LNCAP (cell line): ENCODE data around the gene ALDH16A1.

Experiments used
- TF ChIP-seq, protein P1 (sequence below): fragments of 450-650 bp; IDR thresholded peaks from 2 replicates; pipeline ENCODE4 v1.5.1; 2017; ENCODE audit warnings: mild to moderate bottlenecking

The ALDH16A1 gene

DNA sequence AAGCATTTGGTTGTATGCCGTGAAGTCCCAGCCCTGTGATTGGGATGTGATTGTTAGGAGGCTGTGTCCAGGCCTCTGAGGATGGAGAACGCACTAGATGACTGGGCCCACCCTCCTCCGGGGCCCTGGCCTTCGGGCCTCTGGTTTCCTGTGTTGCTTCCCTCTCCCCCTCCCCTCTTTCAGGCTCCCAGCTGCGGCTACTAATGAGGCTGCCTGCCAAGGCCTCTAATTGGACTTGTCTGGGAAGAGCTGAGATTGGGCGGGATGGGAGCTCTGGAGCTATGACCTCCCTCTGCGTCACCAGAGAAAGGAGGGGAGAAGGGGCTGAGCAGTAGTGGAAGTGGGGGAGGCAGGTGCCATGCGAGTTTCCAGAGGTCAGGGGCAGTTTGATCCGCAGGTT, 39.7 kb upstream of the ALDH16A1 start:
- TF ChIP-seq, protein P1, sequence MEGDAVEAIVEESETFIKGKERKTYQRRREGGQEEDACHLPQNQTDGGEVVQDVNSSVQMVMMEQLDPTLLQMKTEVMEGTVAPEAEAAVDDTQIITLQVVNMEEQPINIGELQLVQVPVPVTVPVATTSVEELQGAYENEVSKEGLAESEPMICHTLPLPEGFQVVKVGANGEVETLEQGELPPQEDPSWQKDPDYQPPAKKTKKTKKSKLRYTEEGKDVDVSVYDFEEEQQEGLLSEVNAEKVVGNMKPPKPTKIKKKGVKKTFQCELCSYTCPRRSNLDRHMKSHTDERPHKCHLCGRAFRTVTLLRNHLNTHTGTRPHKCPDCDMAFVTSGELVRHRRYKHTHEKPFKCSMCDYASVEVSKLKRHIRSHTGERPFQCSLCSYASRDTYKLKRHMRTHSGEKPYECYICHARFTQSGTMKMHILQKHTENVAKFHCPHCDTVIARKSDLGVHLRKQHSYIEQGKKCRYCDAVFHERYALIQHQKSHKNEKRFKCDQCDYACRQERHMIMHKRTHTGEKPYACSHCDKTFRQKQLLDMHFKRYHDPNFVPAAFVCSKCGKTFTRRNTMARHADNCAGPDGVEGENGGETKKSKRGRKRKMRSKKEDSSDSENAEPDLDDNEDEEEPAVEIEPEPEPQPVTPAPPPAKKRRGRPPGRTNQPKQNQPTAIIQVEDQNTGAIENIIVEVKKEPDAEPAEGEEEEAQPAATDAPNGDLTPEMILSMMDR: no peak

DNA sequence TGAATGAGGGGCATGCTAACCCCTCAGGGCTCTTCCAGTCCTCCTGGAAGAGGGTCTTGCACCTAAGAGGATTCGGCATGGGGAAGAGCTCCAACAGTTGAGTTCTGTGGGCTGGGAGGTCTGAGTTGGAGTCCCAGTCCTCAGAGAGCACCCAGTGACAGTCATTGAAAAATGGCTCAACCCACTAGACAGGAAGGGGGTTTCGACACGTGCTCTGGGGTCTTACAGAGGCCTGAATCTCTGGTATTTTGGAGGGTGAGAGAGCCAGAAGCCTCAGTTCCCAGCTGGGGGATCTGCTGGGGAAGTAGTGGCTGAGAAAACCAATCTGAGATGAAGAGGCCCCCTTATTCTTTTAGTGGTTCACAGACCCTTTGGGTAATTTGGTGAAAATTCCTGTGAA, 38.8 kb upstream of the ALDH16A1 start:
- TF ChIP-seq, protein P1: no peak

DNA sequence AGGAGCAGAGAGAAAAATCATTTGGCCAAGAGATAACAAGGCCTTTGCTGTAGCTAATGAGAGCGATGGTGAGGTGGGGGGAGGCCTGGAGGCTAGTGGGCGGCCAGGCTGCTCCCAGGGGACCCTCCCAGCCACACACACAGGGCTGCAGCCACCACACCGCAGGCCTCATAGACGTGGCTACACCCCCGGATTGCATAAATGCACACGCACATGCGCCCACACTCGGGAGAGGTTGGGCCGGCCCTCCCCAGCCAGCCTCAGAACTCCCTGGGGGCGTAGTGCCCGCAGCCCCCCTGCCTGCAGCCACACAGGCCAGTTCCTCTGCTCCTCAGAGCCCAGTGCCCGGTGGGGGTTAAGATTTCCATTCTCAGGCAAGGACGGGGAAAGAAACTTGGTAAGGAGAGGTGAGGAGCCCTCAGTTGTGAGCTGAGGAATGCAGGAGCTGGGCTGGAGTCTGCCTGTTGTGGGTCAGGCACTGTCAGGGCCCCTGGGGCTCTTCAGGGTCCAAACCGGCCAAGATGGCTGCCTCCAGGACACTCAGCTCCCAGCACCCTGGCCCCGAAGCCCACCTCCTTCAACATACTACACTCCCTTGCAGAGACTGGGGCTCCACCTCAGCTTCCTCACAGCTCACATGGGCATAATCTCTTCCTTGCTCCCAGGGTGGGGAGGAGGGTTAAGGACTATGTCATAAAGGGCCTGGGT, 37.8 kb upstream of the ALDH16A1 start:
- TF ChIP-seq, protein P1: no peak

DNA sequence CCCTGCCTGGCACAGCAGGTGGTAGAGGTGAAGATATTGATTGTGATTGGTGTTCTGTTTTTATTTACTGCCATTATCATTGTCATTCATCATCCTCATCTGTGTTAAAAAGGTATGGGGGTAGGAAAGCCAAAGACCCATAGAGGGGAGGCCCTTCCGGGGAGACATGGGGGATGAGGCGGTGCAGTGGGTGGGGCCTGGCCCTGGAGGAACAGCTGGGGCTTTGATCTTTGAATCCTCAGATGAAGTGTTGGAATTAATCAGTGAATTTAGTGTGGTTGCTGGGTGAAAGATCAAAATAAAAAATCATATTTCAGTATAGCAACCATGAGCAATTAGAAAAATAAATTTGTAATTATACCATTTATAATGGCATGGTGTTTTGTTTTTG, 37.2 kb upstream of the ALDH16A1 start:
- TF ChIP-seq, protein P1: no peak

DNA sequence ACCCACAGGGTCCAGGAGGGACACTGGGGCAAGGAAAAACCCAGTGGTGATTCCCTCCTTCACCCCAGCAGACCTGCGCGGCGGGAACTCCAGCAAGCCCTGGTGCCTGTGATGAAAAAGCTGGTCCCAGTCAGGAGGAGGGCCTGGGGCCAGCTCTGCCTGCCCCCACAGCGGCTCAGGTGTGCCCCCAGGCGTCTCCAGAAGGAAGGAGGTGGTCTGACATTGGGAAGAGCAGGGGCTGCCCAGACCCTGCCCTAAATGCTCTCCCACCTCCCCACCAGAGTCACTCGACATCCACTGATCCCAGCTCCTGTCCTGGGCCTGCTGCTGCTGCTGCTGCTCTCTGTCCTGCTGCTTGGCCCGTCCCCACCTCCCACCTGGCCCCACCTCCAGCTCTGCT, 35.9 kb upstream of the ALDH16A1 start:
- TF ChIP-seq, protein P1: no peak

DNA sequence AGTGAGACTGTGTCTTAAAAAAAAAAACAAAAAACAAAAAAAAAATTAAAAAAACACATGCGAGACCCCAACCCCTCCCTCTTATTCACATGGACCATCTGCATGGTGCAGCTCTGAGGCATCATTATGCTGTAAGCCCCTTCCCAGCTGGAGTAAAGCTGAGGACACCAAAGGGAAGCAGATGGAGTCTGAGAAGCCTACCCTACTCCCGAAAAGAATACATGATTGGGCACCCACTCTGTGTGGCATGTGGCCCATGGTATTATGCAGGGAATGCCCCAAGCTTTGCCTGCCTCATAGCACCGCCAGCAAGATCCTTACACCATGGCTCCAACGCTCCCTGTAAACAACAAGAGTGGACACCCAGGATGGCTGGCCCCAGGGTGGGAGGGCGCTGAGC, 34.5 kb upstream of the ALDH16A1 start:
- TF ChIP-seq, protein P1: no peak

DNA sequence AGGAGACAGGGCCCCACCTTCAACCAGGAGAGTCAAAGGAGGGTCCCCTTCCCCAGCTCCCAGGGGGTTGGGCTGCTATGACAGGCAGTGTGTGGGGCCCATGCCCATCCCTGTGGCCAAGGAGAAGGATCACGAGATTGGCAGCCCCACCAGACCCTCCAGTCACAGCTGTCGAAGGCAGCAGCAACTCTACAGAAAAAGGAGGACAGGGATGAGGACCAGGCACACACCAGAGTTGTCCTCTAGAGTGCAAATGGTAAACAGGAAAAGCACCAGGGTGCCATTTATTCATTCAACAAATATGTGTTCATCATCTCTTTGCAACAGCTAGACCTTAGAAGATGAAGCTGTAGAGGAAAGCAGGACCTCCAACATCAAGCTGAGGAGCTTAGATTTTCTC, 33.9 kb upstream of the ALDH16A1 start:
- TF ChIP-seq, protein P1: no peak

DNA sequence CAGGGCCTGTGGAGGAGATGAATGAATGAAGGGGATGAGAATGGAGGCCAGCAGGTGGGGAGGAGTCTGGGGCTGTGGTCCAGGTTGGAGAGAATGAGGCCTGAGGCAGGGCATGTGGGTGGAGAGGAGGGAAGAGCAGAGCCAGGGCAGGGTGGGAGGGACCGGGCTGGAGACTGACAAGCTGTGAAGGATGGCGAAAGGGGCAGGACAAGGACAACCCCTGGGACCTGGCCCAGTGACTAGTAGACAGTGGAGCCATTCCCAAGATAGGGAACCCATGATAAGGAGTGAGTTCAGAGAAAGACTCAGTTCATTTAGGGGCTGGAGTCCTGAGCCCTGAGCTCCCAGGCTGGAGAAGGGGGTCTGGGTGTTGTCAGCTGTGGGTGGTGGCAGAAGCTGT, 32.8 kb upstream of the ALDH16A1 start:
- TF ChIP-seq, protein P1: no peak
